ENCODE data around the gene TIAM2.
A peak's percentile ranks its signal among the peaks of the same experiment; 100 is the strongest.
"Not testable (repeated sequence)": the region's sequence is repeated elsewhere in the genome, so short reads cannot be mapped to it uniquely, and the experiment has no call there.

The TIAM2 gene

GRCh38 chr6:154995254-154996015 is at the start of gene TIAM2:
Gene TIAM2, plus strand, starts transcription at chr6:154995315. Its CDS starts 133,909 bp downstream, at chr6:155129224.
- DNase-seq (ENCODE audit: low read depth in 2 of 2), result peak in 1 of 2 donors; percentile 4

- DNase-seq (ENCODE audit: low read depth in 2 of 2), result no peak
Observed at GRCh38 chr6:154950979-154951344, 44.2 kb upstream of the TIAM2 start.

GRCh38 chr6:154951345-154952200 is 43.5 kb upstream of the TIAM2 start:
- DNase-seq (ENCODE audit: low read depth in 2 of 2), result no peak

- DNase-seq (ENCODE audit: low read depth in 2 of 2), result no peak
Observed at GRCh38 chr6:154953644-154954043, 41.5 kb upstream of the TIAM2 start.

GRCh38 chr6:154954347-154954746 is 40.8 kb upstream of the TIAM2 start:
- DNase-seq (ENCODE audit: low read depth in 2 of 2), result no peak

GRCh38 chr6:154956771-154957522 is 38.2 kb upstream of the TIAM2 start:
- no peak for DNase-seq (ENCODE audit: low read depth in 2 of 2)

- no peak for DNase-seq (ENCODE audit: low read depth in 2 of 2)
Observed at GRCh38 chr6:154958469-154958868, 36.6 kb upstream of the TIAM2 start.

- no peak for DNase-seq (ENCODE audit: low read depth in 2 of 2)
Observed at GRCh38 chr6:154960299-154960843, 34.7 kb upstream of the TIAM2 start.

GRCh38 chr6:154960854-154961530 is 34.1 kb upstream of the TIAM2 start:
- DNase-seq (ENCODE audit: low read depth in 2 of 2), result no peak

GRCh38 chr6:154962753-154963152 is 32.4 kb upstream of the TIAM2 start:
- no peak for DNase-seq (ENCODE audit: low read depth in 2 of 2)

- DNase-seq (ENCODE audit: low read depth in 2 of 2), result not testable (repeated sequence)
Observed at GRCh38 chr6:154966065-154966770, 28.9 kb upstream of the TIAM2 start.

GRCh38 chr6:154969796-154970195 is 25.3 kb upstream of the TIAM2 start:
- DNase-seq (ENCODE audit: low read depth in 2 of 2), result no peak

GRCh38 chr6:154974485-154975149 is 20.5 kb upstream of the TIAM2 start:
- no peak for DNase-seq (ENCODE audit: low read depth in 2 of 2)

- DNase-seq (ENCODE audit: low read depth in 2 of 2), result no peak
Observed at GRCh38 chr6:154977588-154977987, 17.5 kb upstream of the TIAM2 start.

GRCh38 chr6:154980273-154981078 is 14.6 kb upstream of the TIAM2 start:
- no peak for DNase-seq (ENCODE audit: low read depth in 2 of 2)

- no peak for DNase-seq (ENCODE audit: low read depth in 2 of 2)
Observed at GRCh38 chr6:154981079-154981870, 13.8 kb upstream of the TIAM2 start.

- no peak for DNase-seq (ENCODE audit: low read depth in 2 of 2)
Observed at GRCh38 chr6:154984146-154984545, 11.0 kb upstream of the TIAM2 start.

GRCh38 chr6:154986787-154987235 is 8.3 kb upstream of the TIAM2 start:
- no peak for DNase-seq (ENCODE audit: low read depth in 2 of 2)
